HG03060 (cell line): ENCODE measurements around the gene PLA2G6.
"Not testable (repeated sequence)": the region's sequence is repeated elsewhere in the genome, so short reads cannot be mapped to it uniquely, and the experiment has no call there.

ENCODE experiments used
- ATAC-seq: cut with Tn5 transposase; IDR thresholded peaks from one replicate; pipeline ENCODE4 v1.9.1; 2021; ENCODE audit warnings: low read depth, moderate number of reproducible peaks; ENCODE audit not compliant: unreplicated experiment

PLA2G6 gene

GRCh38 chr22:38191731-38192474, 10.3 kb upstream of the PLA2G6 start:
- no peak for ATAC-seq

- ATAC-seq: no peak
These were observed 9.4 kb upstream of the PLA2G6 start for GRCh38 chr22:38191055-38191454.

DNA sequence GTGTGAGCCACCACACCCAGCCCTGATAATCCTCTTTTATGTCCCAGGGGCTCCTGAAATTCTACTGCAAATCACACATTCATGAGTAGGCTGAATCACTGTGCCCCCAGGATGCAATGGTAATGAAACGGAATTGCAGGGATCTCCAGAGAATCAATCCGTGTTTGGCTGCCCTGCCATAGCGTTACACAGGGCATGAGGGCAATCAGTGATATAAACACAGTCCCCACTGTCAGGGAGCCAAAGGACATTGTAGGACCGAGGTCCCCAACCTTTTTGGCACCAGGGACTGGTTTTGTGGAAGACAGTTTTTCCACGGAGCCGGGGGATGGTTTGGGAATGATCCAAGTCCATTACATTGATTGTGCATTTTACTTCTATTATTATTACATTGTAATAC, 9.0 kb upstream of the PLA2G6 start:
- no peak for ATAC-seq

GRCh38 chr22:38189104-38189503, 7.5 kb upstream of the PLA2G6 start:
- no peak for ATAC-seq

GRCh38 chr22:38187413-38188212, 6.0 kb upstream of the PLA2G6 start:
- no peak for ATAC-seq

DNA sequence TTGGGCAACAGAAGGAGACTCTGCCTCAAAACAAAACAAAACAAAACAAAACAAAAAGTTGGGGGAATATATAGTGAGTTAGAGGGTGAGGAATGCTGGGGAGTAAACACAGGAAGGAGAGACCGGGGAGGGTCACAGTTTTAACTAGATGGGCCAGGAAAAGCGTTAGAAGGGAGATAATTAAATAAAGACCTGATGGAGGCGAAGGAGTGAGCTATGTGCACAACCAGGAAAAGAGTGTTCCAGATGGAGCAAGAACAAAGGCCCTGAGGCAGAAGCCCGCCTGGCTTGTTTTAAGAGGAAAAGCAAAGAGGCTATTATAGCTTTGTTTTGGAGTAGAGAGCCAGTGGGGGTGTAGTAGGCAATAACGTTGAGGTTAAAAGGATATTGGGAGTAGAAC, 4.8 kb upstream of the PLA2G6 start:
- ATAC-seq: no peak

DNA sequence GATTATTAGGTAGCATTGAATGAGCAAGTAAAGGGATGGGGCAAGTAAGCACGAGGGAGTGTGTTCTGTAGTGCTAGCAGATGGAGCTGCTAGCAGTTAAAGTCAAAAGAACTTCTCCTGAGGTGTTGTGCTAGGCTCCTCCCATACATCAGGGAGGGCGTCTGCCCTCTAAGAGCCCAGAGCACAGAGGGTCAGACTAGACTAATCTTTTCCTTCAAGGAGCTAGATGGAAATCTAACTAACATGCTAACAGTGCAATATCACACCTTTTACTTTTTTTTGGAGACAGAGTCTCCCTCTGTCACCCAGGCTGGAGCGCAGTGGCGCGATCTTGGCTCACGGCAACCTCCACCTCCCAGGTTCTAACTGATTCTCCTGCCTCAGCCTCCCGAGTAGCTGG, 3.2 kb upstream of the PLA2G6 start:
- no peak for ATAC-seq

- no peak for ATAC-seq
These were observed 683 bp downstream of the PLA2G6 start for GRCh38 chr22:38180841-38181452.

DNA sequence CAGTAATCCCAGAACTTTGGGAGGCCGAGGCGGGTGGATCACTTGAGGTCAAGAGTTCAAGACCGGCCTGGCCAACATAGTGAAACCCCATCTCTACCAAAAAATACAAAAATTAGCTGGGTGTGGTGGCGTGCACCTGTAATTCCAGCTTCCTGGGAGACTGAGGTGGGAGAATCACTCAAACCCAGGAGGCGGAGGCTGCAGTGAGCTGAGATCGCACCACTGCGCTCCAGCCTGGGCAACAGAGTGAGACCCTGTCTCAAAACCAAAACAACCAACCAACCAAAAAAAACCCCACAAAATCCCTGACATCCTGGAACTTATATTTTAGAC, 3.1 kb downstream of the PLA2G6 start:
- ATAC-seq: not testable (repeated sequence)

DNA sequence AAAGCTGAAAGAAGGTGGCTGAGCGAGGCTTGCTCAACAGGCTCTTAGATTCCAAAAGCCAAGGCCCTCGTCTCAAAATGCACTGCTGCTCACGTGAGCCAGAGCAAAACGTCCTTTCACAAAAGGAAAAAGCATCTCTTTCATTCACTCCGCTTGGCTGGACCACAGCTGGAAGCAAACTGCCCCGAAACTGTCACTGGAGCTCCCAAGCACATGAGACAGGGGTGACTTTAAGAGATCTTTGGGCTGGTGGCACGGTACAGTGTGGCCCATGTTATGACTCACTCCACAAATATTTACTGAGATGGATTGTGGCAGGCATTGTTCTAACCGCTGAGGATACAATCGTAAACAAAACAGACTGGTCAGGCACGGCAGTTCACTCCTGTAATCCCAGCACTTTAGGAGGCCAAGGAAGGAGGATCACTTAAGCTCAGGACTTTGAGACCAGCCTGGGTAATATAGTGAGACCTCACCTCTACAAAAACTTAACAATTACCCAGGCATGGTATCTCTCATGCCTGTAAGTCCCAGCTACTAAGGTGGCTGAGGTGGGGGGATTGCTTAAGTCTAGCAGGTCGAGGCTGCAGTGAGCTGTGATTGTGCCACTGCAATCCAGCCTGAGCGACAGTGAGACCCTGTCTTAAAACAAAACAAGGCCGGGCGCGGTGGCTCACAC, 3.6 kb downstream of the PLA2G6 start:
- ATAC-seq: no peak

DNA sequence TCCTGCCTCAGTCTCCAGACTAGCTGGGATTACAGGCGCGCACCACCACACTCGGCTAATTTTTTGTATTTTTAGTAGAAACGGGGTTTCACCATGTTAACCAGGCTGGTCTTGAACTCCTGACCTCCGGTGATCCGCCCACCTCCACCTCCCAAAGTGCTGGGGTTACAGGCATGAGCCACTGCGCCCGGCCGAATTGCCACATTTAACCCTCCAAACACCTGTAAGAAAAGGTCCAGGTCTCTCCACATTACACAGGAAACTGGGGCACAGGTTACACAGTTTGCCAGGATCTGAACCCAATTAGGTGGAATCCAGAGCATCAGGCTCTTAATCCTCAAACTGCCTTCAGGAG, 4.1 kb downstream of the PLA2G6 start:
- not testable (repeated sequence) for ATAC-seq

GRCh38 chr22:38177044-38177443, 4.6 kb downstream of the PLA2G6 start:
- no peak for ATAC-seq

GRCh38 chr22:38176170-38176741, 5.4 kb downstream of the PLA2G6 start:
- no peak for ATAC-seq

- no peak for ATAC-seq
These were observed 6.2 kb downstream of the PLA2G6 start for GRCh38 chr22:38175206-38176118.

DNA sequence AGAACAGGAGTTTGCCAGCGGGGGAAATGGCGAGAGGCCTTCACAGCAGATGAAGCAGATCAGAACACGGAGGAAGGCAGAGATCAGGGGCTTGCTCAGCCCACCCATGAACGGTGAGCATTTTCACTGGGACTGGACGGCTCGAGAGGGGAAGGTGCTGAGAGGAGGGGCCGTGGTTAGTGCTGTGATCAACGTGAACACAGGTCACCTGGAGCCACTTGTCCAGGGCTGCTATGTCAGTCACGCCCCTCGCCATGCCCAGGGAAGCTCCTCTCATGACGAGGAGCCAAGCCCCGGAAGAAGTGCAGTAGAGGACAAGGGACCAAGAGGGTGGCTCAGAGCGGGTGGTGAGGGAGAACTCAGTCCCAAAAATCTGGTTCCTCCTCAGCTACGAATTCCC, 7.0 kb downstream of the PLA2G6 start:
- ATAC-seq: no peak

DNA sequence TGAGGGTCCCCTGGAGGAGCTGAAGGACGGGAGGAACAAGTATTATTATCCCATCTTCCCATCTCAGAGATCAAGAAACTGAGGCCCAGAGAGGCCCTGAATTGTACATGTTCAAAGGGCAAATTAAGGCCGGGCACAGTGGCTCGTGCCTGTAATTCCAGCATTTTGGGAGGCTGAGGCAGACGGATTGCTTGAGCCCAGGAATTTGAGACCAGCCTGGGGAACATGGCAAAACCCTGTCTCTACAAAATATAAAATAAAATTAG, 8.1 kb downstream of the PLA2G6 start:
- ATAC-seq: no peak

GRCh38 chr22:38172832-38173640, 8.6 kb downstream of the PLA2G6 start:
- ATAC-seq: no peak

DNA sequence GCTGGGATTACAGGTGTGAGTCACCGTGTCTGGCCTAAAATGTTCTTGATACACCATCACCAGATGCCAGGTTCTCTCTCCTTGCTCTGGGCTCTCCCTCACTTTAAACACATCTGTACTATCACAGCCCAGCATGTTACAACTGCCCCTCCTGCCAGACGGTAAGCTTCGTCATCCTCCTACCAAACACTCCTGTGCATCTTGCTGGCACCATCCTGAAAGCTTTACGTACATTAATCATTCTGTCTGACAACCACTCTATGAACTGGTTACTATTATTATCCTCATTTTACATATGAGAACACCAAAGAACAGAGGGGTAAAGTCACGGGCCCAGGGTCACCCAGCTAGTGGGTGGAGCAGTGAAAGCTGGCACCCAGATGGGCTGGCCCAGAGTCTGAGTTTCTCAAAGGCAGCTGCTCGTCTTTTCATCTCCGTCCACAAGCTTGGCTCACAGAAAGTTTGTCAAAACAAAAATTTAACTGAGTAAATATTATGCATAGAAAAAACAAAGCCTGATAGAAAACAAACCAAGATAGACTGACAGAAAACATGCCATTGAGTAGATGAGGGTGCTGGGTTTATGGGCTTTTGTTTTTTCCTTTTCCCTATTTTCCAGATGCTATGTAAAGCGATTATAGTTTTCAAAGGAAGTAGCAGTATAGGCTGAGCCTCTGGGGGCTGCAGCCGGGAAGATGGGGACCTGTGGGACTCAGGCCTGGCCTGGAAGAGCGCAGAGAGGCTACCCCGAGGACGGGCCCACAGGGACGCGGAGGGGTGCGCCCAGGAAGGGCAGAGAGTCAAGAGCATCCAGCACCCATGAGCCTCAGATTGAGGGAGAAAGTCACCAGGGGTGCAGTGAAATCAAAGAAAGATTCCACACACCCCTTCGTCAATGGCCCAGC, 9.5 kb downstream of the PLA2G6 start:
- ATAC-seq: no peak
